GM12891 (cell line): ENCODE results near the gene C12orf60.

Source experiments
- DNase-seq: peaks from one replicate; pipeline ENCODE4 v3.0.0; 2011; ENCODE audit warnings: low spot score; ENCODE audit not compliant: insufficient read length
- FAIRE-seq: peaks from 2 replicates; lab custom pipeline; 2011; peaks lifted over from hg19 to GRCh38; lab: Jason Lieb, UNC
- PAX5 ChIP-seq: IDR thresholded peaks from 2 replicates; pipeline ENCODE4 v1.6.1; 2011; ENCODE audit warnings: low read length, moderate library complexity, mild to moderate bottlenecking; ENCODE audit not compliant: insufficient read depth, severe bottlenecking
- POLR2A ChIP-seq: IDR thresholded peaks from 2 replicates; pipeline ENCODE4 v1.6.1; 2011; ENCODE audit warnings: low read depth, low read length, control low read depth
- POLR2AphosphoS5 ChIP-seq: IDR thresholded peaks from 2 replicates; pipeline ENCODE4 v1.6.1; 2011; ENCODE audit warnings: low read depth, low read length, control low read depth
- POU2F2 ChIP-seq: IDR thresholded peaks from 2 replicates; pipeline ENCODE4 v1.6.1; 2011; ENCODE audit warnings: low read depth, mild to moderate bottlenecking, control low read depth, low read length, moderate library complexity
- SPI1 ChIP-seq: IDR thresholded peaks from 2 replicates; pipeline ENCODE4 v1.6.1; 2011; ENCODE audit warnings: low read depth, low read length, control low read depth
- TAF1 ChIP-seq: IDR thresholded peaks from 2 replicates; pipeline ENCODE4 v1.6.1; 2011; ENCODE audit warnings: low read depth, low read length, control low read depth

C12orf60 gene

DNA sequence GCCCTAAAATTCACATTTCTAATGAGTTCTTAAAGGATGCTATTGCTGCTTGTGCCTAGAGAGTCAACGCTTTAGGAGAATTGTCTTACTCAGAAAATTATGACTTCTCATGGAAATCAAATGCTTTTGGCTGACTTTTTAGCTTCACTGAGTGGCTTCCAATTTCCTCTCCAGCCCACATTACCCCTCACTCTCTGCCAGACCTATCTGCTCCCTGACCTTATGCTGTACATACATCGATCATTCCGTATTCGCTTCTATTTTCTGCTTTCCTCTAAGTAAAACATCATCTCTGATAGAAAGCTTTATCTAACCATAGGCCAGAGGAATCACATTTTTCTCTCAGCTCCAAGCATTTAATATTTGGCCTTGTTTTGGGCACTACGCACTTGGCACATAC is 23.0 kb downstream of the C12orf60 start:
- FAIRE-seq (no peak), DNase-seq (no peak)
- TF ChIP-seq POLR2AphosphoS5: no peak
- no peak for TF ChIP-seq PAX5
- no peak for TF ChIP-seq POLR2A
- TF ChIP-seq POU2F2: no peak
- TF ChIP-seq TAF1: no peak
- no peak for TF ChIP-seq SPI1

DNA sequence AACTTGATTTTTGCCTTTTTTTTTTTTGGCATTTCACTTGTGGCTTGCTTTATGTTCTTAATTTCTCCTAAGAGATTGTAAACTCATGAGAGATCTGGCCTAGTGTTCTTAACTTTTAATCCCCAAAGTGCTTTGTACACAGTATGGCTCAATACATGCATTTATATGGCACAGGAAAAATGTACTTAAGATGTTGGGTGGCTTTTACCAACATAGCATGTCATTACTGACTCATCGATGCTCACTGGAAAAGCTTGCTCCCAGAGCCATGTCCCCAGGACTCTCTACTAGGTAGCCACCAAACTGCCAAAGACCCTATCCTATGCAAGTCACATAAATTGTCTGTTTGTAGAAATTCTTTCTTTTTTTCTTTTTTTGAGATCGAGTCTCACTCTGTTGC is 23.6 kb downstream of the C12orf60 start:
- FAIRE-seq: no peak
- no peak for TF ChIP-seq POLR2AphosphoS5
- no peak for TF ChIP-seq SPI1
- no peak for TF ChIP-seq TAF1
- no peak for TF ChIP-seq PAX5
- no peak for TF ChIP-seq POLR2A
- no peak for TF ChIP-seq POU2F2
- DNase-seq: no peak

DNA sequence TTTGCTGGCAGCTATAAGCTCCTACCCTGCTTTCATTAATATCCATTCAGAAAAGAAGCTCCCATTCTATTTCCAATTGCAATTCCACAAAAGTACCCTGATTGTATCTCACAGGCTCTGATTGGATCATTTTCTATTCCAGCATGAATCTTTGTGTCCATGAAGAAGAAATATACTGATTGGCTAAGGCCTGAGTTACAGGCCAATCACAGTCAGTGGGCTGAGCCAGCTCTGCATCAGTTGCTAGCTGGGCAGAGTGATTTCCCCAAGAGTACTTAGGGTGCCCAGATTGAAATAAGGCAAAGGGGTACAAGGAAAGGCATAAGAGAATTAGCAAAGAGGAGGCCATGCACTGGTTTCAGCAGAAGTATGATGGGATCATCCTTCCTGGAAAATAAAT is 25.4 kb downstream of the C12orf60 start:
- DNase-seq: no peak
- FAIRE-seq: no peak
- no peak for TF ChIP-seq TAF1
- no peak for TF ChIP-seq SPI1

DNA sequence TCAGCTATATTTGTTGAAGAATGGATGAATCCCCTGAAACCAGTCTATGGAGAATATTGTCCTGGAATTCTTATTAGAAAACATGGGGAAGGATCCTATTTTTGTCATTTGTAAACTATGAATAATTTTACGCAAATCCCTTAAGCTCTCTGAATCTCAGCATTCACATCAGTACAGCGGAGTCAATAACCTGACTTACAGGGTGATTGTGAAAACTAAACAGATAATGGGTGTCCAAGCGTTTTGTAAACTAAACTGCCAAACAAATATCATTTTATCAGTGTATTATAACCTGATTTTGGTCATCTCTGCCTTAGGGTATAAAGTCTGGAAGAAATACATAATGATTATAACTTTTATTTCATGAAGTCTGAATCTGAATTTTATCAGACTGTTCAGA is 29.9 kb downstream of the C12orf60 start:
- no peak for FAIRE-seq
- TF ChIP-seq POLR2AphosphoS5: no peak
- DNase-seq: no peak

DNA sequence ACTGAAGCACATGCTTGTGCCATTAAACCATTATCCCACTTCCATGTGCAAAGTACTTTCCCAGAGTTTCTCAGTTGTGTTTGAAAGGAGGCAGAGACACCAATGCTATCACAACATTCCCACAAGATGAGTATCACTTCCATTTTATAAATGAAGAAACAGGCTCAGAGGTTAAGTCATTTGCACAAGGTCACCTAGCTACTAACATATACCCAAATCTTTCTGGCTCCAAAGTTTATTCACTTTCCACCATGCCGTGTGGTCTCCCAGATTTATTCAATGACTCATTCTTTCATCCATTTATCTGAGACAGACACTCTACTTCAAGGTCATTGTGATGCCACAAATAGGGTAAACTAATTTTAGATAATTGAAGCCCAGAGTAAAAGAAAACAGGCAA is 30.5 kb downstream of the C12orf60 start:
- FAIRE-seq (no peak), DNase-seq (no peak)
- TF ChIP-seq POU2F2: no peak
- no peak for TF ChIP-seq SPI1
- TF ChIP-seq PAX5: no peak

DNA sequence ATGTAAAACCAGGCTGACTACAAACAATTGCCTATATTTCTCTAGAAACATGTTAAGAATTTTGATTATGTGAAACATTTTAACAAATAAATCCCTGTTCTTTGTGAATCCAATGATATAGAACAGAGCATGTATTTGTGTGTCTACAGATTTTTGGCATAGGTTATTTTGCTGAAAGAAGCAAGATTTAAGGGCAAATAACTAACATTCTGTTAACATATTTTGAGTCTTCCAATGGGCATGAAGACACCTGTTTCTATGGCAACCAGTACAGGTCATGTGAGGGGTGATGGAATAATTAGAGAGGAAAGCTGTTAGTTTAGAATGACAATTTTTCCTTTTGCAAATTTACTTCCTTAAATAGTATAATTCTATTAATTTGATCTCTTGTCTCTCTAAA is 31.0 kb downstream of the C12orf60 start:
- no peak for FAIRE-seq
- no peak for DNase-seq
- no peak for TF ChIP-seq POLR2A
- no peak for TF ChIP-seq PAX5
- TF ChIP-seq SPI1: no peak
- TF ChIP-seq POU2F2: no peak
- no peak for TF ChIP-seq POLR2AphosphoS5
- TF ChIP-seq TAF1: no peak

DNA sequence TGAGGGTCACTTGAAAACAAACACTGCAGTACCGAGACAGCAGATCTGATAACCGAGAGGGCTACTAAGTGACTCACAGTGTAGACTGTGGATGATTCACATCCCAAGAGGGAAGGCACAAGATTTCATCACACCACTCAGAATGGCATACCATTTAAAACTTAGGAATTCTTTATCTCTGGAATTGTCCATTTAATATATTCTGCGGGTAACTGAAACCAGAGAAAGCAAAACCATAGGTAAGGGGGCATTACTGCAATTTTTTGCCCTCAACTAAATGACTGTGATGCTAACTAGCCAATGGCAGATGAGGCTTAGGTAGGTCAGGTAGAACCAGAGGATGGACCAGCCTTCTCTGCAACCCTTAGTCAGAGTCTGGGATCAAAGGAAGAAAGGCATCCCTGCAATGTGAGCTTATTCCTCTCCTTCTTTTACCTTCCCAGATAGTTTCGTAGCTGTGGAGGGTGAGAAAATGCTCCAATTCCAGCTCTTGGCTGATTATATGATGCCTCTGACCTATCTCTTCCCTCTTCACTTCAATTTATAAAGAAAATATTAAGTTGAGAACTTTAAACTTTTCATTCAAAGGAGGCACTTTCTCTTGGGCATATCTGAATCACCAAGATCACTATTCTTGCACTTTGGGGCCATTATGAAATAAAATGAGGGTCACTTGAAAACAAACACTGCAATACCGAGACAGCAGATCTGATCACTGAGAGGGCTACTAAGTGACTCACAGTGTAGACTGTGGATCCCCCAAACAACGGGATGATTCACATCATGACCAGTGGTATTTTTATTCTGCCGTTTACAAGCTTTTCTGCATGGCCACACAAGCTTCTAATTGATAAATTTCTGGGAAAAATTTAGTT is 33.1 kb downstream of the C12orf60 start:
- DNase-seq (no peak), FAIRE-seq (no peak)
- TF ChIP-seq POLR2AphosphoS5 (no peak), POLR2A (no peak), POU2F2 (no peak), TAF1 (no peak), PAX5 (no peak), SPI1 (no peak)

DNA sequence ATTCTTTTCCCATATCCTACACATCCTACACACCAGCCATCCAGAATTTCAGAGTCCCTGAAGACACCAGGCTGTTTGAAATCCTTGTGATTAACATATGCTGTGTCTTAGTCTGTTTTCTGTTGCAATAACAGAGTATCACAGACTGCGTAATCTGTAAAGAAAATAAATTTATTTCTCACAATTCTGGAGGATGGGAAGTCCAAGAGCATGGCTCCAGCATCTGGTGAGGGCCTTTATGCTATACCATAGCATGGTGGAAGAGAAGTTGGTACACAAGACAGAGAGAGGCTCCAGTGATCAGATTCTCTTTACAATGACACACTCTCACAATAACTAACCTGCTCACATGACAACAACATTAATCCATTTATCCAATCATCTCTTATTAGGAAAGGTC is 35.8 kb downstream of the C12orf60 start:
- no peak for TF ChIP-seq POLR2A
- TF ChIP-seq SPI1: no peak
- TF ChIP-seq POLR2AphosphoS5: no peak
- TF ChIP-seq POU2F2: no peak
- TF ChIP-seq TAF1: no peak
- TF ChIP-seq PAX5: no peak
- FAIRE-seq: no peak
- no peak for DNase-seq

DNA sequence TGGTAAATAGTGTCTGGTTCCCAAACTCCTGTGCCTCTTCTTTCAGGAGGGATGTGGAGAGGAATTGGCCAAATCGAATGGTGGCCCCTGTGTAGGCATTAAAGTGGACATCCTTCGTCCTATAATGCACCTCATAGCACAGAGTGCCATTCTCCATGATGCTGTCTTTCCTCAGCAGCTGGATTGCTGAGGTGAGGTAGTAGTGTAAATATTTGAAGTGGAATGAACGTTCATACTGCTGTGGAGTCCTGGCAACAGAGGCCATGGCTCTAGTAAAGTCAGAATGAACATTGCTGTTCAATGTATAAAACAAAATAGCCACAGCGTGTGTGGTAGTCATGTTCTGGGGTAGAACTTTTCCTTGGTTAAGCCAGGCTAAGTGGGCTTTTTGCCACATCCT is 37.1 kb downstream of the C12orf60 start:
- DNase-seq (no peak), FAIRE-seq (no peak)
- TF ChIP-seq SPI1 (no peak), PAX5 (no peak)

DNA sequence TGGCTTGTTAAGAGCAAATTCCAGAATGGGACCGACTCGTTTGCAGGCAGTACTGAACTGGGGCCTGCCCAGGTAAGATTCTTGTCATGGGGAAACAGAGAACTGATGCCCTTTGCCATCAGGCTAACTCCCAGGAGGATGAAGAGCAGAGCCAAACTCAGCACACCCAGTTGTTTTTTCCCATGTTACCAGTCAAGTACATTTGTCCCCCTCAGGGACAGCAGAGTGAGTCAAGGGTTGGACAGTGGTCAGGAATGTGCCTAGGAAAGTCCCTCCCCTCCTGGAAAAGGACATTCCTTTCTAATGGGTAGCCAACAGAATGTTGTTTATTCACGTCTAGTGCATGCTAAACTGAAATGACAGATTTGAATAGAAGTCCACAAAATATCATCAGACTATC is 38.3 kb downstream of the C12orf60 start:
- DNase-seq (no peak), FAIRE-seq (no peak)

DNA sequence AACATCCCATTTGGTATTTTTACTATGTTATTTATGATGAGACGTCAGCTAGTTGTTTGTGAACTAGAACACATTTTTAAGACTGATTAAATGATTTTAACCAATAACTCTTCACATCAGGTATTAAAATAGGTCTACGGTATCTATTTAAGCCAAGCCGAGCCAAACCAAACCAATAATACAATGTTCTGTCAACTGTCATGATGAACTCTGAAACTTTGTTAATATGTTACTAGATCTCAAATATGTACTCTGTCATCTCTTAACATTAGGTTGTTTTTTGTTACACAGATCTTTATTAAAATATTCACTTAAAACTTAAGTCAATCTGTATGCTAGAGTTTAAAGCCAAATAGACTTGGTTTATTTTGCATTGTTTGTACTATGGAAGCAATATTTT is 38.8 kb downstream of the C12orf60 start:
- DNase-seq (no peak), FAIRE-seq (no peak)
- TF ChIP-seq POLR2A: no peak
- TF ChIP-seq POU2F2: no peak
- no peak for TF ChIP-seq TAF1
- TF ChIP-seq PAX5: no peak

More for the DNA sequence above, 38.3 kb downstream of the C12orf60 start:
- TF ChIP-seq SPI1 (no peak), PAX5 (no peak), TAF1 (no peak), POLR2AphosphoS5 (no peak), POLR2A (no peak), POU2F2 (no peak)

DNA sequence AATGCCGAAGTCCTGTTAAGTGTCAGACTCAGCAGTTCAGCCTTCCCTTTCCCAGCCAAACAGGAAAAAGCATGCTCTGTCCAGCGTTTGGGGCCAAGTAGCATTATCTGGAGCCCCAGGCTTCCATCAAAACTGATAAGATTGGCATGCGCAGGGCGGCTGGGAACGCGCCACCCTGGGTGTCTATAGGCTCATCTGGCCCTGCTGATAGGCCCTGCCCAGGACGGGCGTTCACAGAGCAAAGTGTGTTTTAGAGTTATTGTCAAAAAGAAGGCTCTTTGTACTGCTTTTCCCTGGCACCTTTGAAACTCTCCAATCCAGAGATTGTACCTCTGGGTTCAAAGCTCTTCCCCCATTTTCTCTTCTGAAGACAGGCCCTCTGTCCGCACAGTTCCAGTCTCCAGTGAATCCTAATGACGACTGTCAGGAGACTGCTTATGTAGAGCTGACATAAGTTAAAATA is 40.0 kb downstream of the C12orf60 start, which contains the start of gene ART4:
ART4 (minus strand) TSS at position 102 of the 463 bp plus-strand sequence. CDS start 413 bp downstream, outside the sequence.
- FAIRE-seq (no peak), DNase-seq (no peak)
- TF ChIP-seq SPI1 (no peak), POLR2A (no peak), POLR2AphosphoS5 (no peak), PAX5 (no peak), TAF1 (no peak), POU2F2 (no peak)
